ENCODE results near the gene PDCD6IP.
"Not testable (repeated sequence)": the region's sequence is repeated elsewhere in the genome, so short reads cannot be mapped to it uniquely, and the experiment has no call there.

The PDCD6IP gene

DNA sequence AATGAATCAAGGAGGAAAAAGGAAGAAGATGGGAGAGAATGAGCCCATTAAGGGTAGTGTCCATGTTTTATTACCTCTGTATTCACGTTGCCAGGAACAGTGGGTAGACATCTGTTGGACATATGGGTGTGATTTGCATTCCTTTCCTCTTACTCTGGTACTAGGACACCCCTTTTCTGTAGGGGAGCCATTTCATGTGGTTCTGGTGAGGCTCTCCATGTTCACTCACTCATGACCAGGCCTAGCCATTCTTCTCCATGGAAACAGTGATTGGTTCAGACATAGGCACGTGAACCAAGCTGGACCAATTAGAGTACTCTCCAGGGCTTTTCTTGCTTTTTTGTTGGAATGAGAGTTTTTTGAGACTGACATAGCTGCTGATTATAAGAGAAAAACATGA, 39.6 kb upstream of the PDCD6IP start:
- no peak overlapping the region for H3K4me3 ChIP-seq (replicated peaks in 1 of 2; ENCODE audit: low read depth in 2 of 2, low read length in 2 of 2)
- TF ChIP-seq, protein P1, sequence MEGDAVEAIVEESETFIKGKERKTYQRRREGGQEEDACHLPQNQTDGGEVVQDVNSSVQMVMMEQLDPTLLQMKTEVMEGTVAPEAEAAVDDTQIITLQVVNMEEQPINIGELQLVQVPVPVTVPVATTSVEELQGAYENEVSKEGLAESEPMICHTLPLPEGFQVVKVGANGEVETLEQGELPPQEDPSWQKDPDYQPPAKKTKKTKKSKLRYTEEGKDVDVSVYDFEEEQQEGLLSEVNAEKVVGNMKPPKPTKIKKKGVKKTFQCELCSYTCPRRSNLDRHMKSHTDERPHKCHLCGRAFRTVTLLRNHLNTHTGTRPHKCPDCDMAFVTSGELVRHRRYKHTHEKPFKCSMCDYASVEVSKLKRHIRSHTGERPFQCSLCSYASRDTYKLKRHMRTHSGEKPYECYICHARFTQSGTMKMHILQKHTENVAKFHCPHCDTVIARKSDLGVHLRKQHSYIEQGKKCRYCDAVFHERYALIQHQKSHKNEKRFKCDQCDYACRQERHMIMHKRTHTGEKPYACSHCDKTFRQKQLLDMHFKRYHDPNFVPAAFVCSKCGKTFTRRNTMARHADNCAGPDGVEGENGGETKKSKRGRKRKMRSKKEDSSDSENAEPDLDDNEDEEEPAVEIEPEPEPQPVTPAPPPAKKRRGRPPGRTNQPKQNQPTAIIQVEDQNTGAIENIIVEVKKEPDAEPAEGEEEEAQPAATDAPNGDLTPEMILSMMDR (IDR thresholded peaks at IDR 0.05; ENCODE audit: low read depth, low read length), result no peak
- DNase-seq (ENCODE audit: low read depth in 2 of 2), result peak in 1 of 2 donors; percentile 11

DNA sequence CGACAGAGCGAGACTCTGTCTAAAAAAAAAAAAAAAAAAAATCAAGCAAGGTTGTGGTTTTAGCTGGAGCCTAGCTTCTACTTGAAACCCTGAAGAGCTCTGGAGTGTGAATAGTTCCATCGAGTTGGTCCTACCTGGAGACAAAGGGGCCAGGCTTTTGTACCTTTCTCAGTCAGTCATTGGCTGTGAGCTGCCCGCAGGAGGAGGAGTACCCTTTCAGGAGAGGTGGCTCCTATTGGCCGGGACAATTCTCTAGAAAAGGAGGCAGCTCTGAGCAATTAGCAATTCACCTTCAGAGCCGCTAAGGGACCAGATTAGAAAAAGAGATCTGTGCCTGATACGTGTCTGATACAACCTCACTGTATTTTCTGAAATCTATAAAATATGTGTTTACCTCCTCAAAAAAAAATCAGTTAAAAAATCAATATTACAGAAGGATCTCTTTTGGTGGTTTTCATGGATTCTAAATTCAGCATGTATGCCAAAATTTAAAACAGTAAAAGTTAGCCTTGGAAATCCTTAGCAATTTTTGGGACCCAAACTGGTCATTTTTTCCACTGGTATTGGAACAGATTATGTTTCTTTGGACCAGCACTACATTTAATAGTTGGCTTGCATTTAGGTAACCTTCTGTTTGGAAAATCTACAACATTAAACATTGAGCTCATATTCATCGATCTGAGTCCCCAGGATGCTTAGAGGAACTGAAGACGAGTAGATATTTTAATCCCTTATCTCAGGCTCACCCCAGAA, 29.7 kb upstream of the PDCD6IP start:
- DNase-seq (ENCODE audit: low read depth in 2 of 2), result no peak
- H3K4me3 ChIP-seq (replicated peaks in 1 of 2; ENCODE audit: low read depth in 2 of 2, low read length in 2 of 2), result no peak overlapping the region
- TF ChIP-seq, protein P1 (IDR thresholded peaks at IDR 0.05; ENCODE audit: low read depth, low read length), result no peak

DNA sequence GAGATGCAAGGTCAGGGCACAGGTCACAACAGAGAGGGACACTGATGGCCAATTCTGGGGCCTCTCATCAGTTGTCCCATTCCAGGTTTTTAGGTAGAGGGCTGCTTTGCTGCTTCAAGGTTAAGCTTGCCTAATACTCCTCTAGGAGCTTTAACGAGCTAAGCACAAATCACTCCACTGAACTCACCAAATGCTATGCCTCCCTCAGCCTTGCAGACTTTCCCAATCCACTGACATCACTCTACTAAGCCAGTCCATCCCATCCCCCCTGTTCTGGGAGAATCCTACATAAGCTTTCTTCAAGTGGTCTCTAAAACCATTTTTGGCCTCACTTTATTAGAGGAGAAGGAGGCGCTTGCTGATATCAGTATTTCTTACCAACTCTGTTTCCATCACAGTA, 24.8 kb upstream of the PDCD6IP start:
- H3K4me3 ChIP-seq (replicated peaks in 1 of 2; ENCODE audit: low read depth in 2 of 2, low read length in 2 of 2), result no peak overlapping the region
- DNase-seq (ENCODE audit: low read depth in 2 of 2), result peak in 1 of 2 donors; percentile 10
- TF ChIP-seq, protein P1 (IDR thresholded peaks at IDR 0.05; ENCODE audit: low read depth, low read length), result no peak

DNA sequence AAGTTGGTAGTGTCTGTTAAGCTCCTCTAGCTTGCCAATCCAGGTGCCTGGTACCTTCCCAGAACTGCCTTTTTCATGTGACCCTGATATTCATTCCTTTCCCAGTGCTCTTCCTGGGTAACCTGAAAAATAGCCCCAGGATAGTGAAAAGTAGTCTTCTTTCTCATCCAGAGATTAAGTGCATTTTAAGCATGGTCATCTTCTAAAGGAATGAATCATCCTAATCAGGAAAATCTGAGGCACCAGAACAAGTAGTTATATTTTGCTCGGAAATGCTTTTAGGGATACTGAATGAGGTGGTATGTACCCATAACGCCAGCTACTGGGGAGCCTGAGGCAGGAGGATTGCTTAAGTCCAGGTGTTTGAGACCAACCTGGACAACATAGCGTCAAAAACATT, 23.1 kb upstream of the PDCD6IP start:
- peak in 1 of 2 donors; percentile 32 for DNase-seq (ENCODE audit: low read depth in 2 of 2)
- TF ChIP-seq, protein P1 (IDR thresholded peaks at IDR 0.05; ENCODE audit: low read depth, low read length), result no peak
- H3K4me3 ChIP-seq (replicated peaks in 1 of 2; ENCODE audit: low read depth in 2 of 2, low read length in 2 of 2), result no peak overlapping the region

DNA sequence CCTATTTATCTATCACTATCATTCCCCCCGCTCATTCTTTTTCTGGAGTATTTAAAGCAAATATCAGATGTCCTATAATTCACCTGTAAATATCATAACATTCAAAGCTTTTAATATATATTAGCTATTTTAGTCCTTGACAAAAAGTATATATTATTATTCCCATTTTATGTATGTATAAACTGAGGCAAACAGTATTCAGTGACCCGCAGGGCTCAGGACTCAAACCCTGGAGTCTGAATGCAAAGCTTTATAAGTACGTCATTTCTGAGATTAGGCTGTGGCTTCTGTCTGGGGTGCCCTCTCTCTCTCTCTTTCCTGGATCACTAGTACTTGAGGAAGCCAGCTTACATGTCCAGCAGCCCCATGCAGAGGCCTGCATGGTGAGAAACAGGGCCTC, 20.4 kb upstream of the PDCD6IP start:
- TF ChIP-seq, protein P1 (IDR thresholded peaks at IDR 0.05; ENCODE audit: low read depth, low read length), result no peak
- DNase-seq (ENCODE audit: low read depth in 2 of 2), result peak in 1 of 2 donors; percentile 15
- no peak overlapping the region for H3K4me3 ChIP-seq (replicated peaks in 1 of 2; ENCODE audit: low read depth in 2 of 2, low read length in 2 of 2)

DNA sequence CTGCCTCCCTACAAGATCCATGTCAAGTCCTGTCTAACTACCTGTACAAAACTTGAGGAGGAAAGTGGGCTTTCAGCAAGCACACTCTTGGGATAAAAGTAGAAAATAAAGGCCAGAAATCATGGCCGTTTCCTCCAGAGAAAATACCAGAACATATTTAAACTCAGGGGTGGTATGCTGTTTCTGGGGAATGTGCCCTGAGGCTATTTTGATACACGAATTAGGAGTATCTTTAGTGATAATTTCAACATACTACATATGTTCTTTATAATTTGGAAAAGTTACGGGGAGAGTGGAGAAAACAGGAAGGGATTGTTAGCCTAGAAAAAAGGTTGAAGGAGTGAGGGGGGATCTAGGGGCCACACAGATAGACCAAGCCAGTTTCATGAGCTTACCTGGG, 18.7 kb upstream of the PDCD6IP start:
- H3K4me3 ChIP-seq (replicated peaks in 1 of 2; ENCODE audit: low read depth in 2 of 2, low read length in 2 of 2), result no peak overlapping the region
- no peak for DNase-seq (ENCODE audit: low read depth in 2 of 2)
- TF ChIP-seq, protein P1 (IDR thresholded peaks at IDR 0.05; ENCODE audit: low read depth, low read length), result no peak

DNA sequence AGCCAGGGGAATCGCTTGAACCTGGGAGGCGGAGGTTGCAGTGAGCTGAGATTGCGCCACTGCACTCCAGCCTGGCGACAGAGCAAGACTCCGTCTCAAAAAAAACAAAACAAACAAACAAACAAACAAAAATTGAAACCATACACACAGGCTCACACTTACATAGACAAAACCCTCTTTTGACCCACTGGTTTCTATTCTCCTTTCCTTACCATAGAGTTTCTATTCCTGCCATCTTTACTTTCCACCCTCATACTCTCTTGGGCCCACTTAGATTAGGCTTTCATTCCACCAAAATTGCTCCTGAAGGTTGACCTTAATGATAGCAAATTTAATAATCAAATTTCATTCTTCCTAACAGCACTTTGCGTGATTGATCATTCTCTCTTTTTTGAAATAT, 17.0 kb upstream of the PDCD6IP start:
- not testable (repeated sequence) for H3K4me3 ChIP-seq (replicated peaks in 1 of 2; ENCODE audit: low read depth in 2 of 2, low read length in 2 of 2); DNase-seq (ENCODE audit: low read depth in 2 of 2)
